Neural progenitor cell (in vitro differentiated cells): Measurements from ENCODE around the gene ZDHHC19. TPM values are rescaled to one million over a fixed set of nuclear protein-coding genes. Genes with fewer than 3 reads are reported as not detected.
"Not testable (repeated sequence)": the region's sequence is repeated elsewhere in the genome, so short reads cannot be mapped to it uniquely, and the experiment has no call there.

ENCODE experiments used
- DNase-seq: peaks from one replicate; pipeline ENCODE4 v3.0.0-alpha.2; 2016; ENCODE audit warnings: low spot score
- H2AFZ ChIP-seq: fragments of 200-600 bp; sonication (generic); replicated peaks from 2 replicates; pipeline ENCODE4 v1.6.1; 2016; ENCODE audit warnings: antibody characterized with exemption
- H3F3A ChIP-seq: fragments of 200-600 bp; sonication (generic); 2 replicates; pipeline ENCODE4 v1.6.1; 2016; ENCODE audit warnings: antibody characterized with exemption, low read depth
- H3K27ac ChIP-seq: fragments of 200-600 bp; sonication (generic); 2 replicates; pipeline ENCODE4 v1.5.1; 2016; ENCODE audit warnings: mild to moderate bottlenecking
- H3K27me3 ChIP-seq: fragments of 200-600 bp; sonication (generic); 2 replicates; pipeline ENCODE4 v1.6.1; 2016; ENCODE audit warnings: mild to moderate bottlenecking, moderate library complexity
- H3K36me3 ChIP-seq: fragments of 200-600 bp; sonication (generic); 2 replicates; pipeline ENCODE4 v1.5.1; 2016
- H3K4me1 ChIP-seq: fragments of 200-600 bp; sonication (generic); 2 replicates; pipeline ENCODE4 v1.6.1; 2016; ENCODE audit warnings: mixed run types
- H3K4me2 ChIP-seq: fragments of 200-600 bp; sonication (generic); 2 replicates; pipeline ENCODE4 v1.6.1; 2016
- H3K4me3 ChIP-seq: fragments of 200-600 bp; sonication (generic); 2 replicates; pipeline ENCODE4 v1.5.1; 2016
- H3K79me2 ChIP-seq: fragments of 200-600 bp; sonication (generic); 2 replicates; pipeline ENCODE4 v1.6.1; 2016; ENCODE audit warnings: low read depth
- H3K9ac ChIP-seq: fragments of 200-600 bp; sonication (generic); 2 replicates; pipeline ENCODE4 v1.6.1; 2016
- H3K9me3 ChIP-seq: fragments of 200-600 bp; sonication (generic); 2 replicates; pipeline ENCODE4 v1.5.1; 2016; ENCODE audit warnings: low read depth
- H4K20me1 ChIP-seq: fragments of 200-600 bp; sonication (generic); 2 replicates; pipeline ENCODE4 v1.6.1; 2016; ENCODE audit warnings: low read depth
- H3K27ac Mint-ChIP-seq: 3 replicates; pipeline ENCODE4 v1.8.0; 2021; ENCODE audit warnings: mixed read lengths
- H3K27me3 Mint-ChIP-seq: 2 replicates; pipeline ENCODE4 v1.8.0; 2022; ENCODE audit warnings: low read depth, mild to moderate bottlenecking, inconsistent platforms, moderate library complexity, mixed read lengths; ENCODE audit not compliant: insufficient read depth
- H3K36me3 Mint-ChIP-seq: 3 replicates; pipeline ENCODE4 v1.8.0; 2021; ENCODE audit warnings: mixed read lengths
- H3K4me1 Mint-ChIP-seq: 3 replicates; pipeline ENCODE4 v1.8.0; 2021; ENCODE audit warnings: mixed read lengths
- H3K4me3 Mint-ChIP-seq: 3 replicates; pipeline ENCODE4 v1.8.0; 2021; ENCODE audit warnings: mild to moderate bottlenecking, moderate library complexity, mixed read lengths
- H3K9me3 Mint-ChIP-seq: 3 replicates; pipeline ENCODE4 v1.8.0; 2020; ENCODE audit warnings: mixed read lengths
- EZH2 ChIP-seq: fragments of 200-600 bp; sonication (generic); IDR thresholded peaks from 2 replicates; pipeline ENCODE4 v1.6.1; 2017; ENCODE audit warnings: antibody characterized with exemption, mild to moderate bottlenecking, moderate library complexity
- EZH2phosphoT487 ChIP-seq: fragments of 200-600 bp; sonication (generic); IDR thresholded peaks from 2 replicates; pipeline ENCODE4 v1.6.1; 2017; ENCODE audit warnings: antibody characterized with exemption
- total RNA-seq: library from RNA; depleted of rRNA; stranded (reverse); fragments of >200 nt; gene quantifications from 2 replicates; pipeline ENCODE4 v1.2.3, GENCODE V29; 2015; ENCODE audit warnings: low replicate concordance
- TF ChIP-seq, protein P1 (sequence below): fragments of 200-600 bp; sonication (generic); IDR thresholded peaks from 2 replicates; pipeline ENCODE4 v1.5.1; 2017; ENCODE audit warnings: antibody characterized with exemption, mild to moderate bottlenecking

Gene ZDHHC19
- total RNA-seq, 1 donor from 2014 or later, result not detected

DNA sequence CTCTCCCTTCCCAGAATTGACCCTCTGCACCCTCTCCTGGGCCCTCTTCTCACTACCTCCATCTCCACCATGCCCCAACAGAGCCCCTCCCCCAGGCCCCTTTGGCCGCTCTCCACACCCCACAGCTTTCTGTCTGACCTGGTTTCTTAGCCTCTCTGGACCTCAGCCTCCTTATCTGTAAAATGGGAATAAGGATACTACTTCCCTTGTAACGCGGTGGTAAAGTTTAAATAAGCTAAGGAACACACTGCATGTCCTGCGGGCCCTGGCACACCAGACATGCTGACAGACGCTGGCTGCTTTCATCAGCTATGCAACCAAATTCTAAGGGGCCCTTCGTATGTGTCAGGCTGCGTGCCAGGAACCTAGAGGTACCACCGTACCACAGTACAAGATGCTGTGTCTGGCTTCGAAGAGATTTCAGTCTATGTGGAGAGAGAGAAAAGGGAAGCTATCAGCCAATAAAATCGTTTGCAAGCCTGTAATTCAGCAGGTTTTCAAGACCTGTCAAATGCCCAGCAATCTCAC is 4.4 kb upstream of the ZDHHC19 start:
- Mint-ChIP-seq H3K27ac (peak overlapping the region; percentile 61), H3K9me3 (no peaks in the 10 kb centered on the region), H3K27me3 (peaks cover 17% of the 10 kb centered on the region), H3K4me1 (peaks cover 45% of the 10 kb centered on the region), H3K4me3 (no peak overlapping the region), H3K36me3 (no peaks in the 10 kb centered on the region)
- Histone ChIP-seq H4K20me1 (no peaks in the 10 kb centered on the region), H3K36me3 (no peaks in the 10 kb centered on the region), H3K9me3 (no peaks in the 10 kb centered on the region), H3K27me3 (peaks cover 25% of the 10 kb centered on the region), H3K4me1 (peaks cover 20% of the 10 kb centered on the region), H3K4me2 (no peak overlapping the region), H3K79me2 (no peaks in the 10 kb centered on the region), H3K9ac (no peak overlapping the region), H3F3A (peaks cover 12% of the 10 kb centered on the region), H3K27ac (no peak overlapping the region), H3K4me3 (no peak overlapping the region), H2AFZ (no peak overlapping the region)
- TF ChIP-seq EZH2phosphoT487, result no peak
- no peak for TF ChIP-seq EZH2
- TF ChIP-seq, protein P1, sequence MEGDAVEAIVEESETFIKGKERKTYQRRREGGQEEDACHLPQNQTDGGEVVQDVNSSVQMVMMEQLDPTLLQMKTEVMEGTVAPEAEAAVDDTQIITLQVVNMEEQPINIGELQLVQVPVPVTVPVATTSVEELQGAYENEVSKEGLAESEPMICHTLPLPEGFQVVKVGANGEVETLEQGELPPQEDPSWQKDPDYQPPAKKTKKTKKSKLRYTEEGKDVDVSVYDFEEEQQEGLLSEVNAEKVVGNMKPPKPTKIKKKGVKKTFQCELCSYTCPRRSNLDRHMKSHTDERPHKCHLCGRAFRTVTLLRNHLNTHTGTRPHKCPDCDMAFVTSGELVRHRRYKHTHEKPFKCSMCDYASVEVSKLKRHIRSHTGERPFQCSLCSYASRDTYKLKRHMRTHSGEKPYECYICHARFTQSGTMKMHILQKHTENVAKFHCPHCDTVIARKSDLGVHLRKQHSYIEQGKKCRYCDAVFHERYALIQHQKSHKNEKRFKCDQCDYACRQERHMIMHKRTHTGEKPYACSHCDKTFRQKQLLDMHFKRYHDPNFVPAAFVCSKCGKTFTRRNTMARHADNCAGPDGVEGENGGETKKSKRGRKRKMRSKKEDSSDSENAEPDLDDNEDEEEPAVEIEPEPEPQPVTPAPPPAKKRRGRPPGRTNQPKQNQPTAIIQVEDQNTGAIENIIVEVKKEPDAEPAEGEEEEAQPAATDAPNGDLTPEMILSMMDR, result no peak
- DNase-seq, result no peak

DNA sequence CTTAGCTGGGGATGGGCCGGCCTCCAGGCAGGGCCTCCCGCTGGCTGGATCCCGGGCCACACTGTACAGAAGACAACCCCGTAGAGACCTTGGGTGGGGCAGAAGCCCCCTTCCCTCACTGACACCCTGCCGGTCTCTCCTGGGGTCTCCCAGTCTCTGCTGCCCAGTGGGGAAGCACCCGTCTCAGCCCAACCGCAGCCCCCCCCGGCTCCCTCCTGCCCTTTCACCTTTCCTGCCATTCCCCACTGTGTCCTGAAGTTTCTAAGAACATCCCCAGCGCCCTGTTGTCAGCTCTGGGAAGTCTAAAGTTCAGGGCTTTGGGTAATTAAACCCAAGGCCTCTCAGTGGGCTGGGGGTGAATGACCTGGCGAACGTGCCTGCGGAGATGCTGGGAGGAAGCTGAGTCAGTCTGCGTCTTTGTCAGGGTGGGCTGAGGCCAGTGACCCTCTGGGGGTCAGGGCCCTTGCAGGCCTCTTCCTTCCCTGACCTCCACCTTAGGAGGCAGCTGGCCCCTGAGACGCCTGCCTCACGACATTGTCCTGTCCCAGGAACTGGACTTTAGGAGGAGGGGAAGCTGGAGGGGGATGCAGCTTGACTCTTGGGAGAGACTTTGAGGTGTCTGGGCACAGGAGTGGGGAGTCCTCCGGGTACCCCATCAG is 3.7 kb upstream of the ZDHHC19 start:
- no peak overlapping the region for H3K9ac ChIP-seq
- Mint-ChIP-seq H3K27ac (peak overlapping the region; percentile 46), H3K27me3 (peaks cover 14% of the 10 kb centered on the region), H3K4me3 (no peak overlapping the region), H3K4me1 (peaks cover 38% of the 10 kb centered on the region), H3K36me3 (no peaks in the 10 kb centered on the region), H3K9me3 (no peaks in the 10 kb centered on the region)
- no peak overlapping the region for H2AFZ ChIP-seq
- peaks cover 12% of the 10 kb centered on the region for H3F3A ChIP-seq
- H3K27me3 ChIP-seq, result peaks cover 25% of the 10 kb centered on the region
- H3K36me3 ChIP-seq, result no peaks in the 10 kb centered on the region
- no peak for TF ChIP-seq EZH2
- no peak for TF ChIP-seq EZH2phosphoT487
- TF ChIP-seq, protein P1, result no peak
- no peaks in the 10 kb centered on the region for H3K79me2 ChIP-seq
- no peak for DNase-seq
- H4K20me1 ChIP-seq, result no peaks in the 10 kb centered on the region
- no peak overlapping the region for H3K4me2 ChIP-seq
- H3K4me3 ChIP-seq, result no peak overlapping the region
- peaks cover 20% of the 10 kb centered on the region for H3K4me1 ChIP-seq
- H3K9me3 ChIP-seq, result no peaks in the 10 kb centered on the region
- no peak overlapping the region for H3K27ac ChIP-seq

DNA sequence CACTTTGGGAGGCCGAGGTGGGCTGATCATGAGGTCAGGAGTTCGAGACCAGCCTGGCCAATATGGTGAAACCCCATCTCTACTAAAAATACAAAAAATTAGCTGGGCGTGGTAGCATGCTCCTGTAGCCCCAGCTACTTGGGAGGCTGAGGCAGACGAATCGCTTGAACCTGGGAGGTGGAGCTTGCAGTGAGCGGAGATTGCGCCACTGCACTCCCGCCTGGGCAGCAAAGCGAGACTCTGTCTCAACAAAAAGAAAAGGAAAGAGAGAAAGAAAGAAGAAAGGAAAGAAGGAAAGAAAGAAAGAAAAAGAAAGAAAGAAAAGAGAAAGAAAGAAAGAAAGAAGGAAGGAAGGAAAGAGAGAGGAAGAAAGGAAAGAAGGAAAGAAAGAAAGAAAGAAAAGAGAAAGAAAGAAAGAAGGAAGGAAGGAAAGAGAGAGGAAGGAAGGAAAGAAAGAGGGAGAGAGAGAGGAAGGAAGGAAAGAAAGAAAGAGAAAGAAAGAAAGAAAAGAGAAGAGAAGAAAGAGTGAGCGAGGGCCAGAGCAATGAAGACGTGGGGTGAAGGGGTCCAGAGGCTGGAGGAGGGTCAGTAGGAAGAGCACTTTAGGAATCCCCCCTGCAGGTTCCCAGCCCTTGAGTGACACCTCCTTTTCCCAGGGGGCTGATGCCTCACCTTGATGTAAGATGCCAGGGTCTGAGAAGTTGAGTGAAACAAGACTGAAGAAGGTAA is 1.1 kb downstream of the ZDHHC19 start:
- not testable (repeated sequence) for H3K27ac ChIP-seq, H2AFZ ChIP-seq, H3K27me3 Mint-ChIP-seq, H3K4me3 Mint-ChIP-seq, H3K9ac ChIP-seq, H3K4me2 ChIP-seq, H3K36me3 ChIP-seq, H3K79me2 ChIP-seq, H3K36me3 Mint-ChIP-seq, H3K4me1 ChIP-seq, H3K9me3 Mint-ChIP-seq, H3K27ac Mint-ChIP-seq, H3K9me3 ChIP-seq, DNase-seq, H3K4me3 ChIP-seq, H4K20me1 ChIP-seq
- H3K27me3 ChIP-seq, result peaks cover 24% of the 10 kb centered on the region
- peaks cover 21% of the 10 kb centered on the region for H3K4me1 Mint-ChIP-seq
- peaks cover 14% of the 10 kb centered on the region for H3F3A ChIP-seq
